CD4-positive, alpha-beta memory T cell (primary cell): ENCODE data around the gene RASGRP2. TPM values are rescaled to one million over a fixed set of nuclear protein-coding genes. Genes with fewer than 3 reads are reported as not detected.

Experiments
- CTCF ChIA-PET: fragments of 350-600 bp; sonication (Branson Sonifier 250); formaldehyde crosslinking; loops from one replicate; lab custom pipeline; 2021; ENCODE audit warnings: inconsistent platforms; ENCODE audit not compliant: partially characterized antibody; lab: Charles Lee
- POLR2A ChIA-PET: fragments of 350-600 bp; sonication (Branson Sonifier 250); formaldehyde crosslinking; loops from one replicate; lab custom pipeline; 2021; ENCODE audit not compliant: partially characterized antibody; lab: Charles Lee
- DNase-seq, 5 donors: peaks; one replicate each; pipeline versions ENCODE4 v3.0.0 to v3.0.0-alpha.2; 2020 to 2022; ENCODE audit warnings: mixed read lengths in 1 of 5
- H3K27ac ChIP-seq: one replicate; pipeline ENCODE4 v1.7.0; 2013; ENCODE audit warnings: low read depth, low read length
- H3K27me3 ChIP-seq: 2 replicates; pipeline ENCODE4 v1.7.0; 2013; ENCODE audit warnings: mild to moderate bottlenecking, low read length, moderate library complexity; ENCODE audit not compliant: insufficient read depth
- H3K36me3 ChIP-seq: 2 replicates; pipeline ENCODE4 v1.7.0; 2013; ENCODE audit warnings: mild to moderate bottlenecking, low read length, moderate library complexity; ENCODE audit not compliant: insufficient read depth
- H3K4me1 ChIP-seq: 2 replicates; pipeline ENCODE4 v1.7.0; 2013; ENCODE audit warnings: mild to moderate bottlenecking, low read length, moderate library complexity; ENCODE audit not compliant: insufficient read depth
- H3K4me3 ChIP-seq, 2 donors: one replicate each; pipeline ENCODE4 v1.7.0; 2013; ENCODE audit warnings: low read length in 2 of 2, mild to moderate bottlenecking in 1 of 2
- H3K9me3 ChIP-seq, 2 donors: one replicate each; pipeline ENCODE4 v1.7.0; 2013; ENCODE audit warnings: low read length in 2 of 2, control low read depth in 1 of 2; ENCODE audit not compliant: control insufficient read depth in 1 of 2
- H3K27ac Mint-ChIP-seq, 7 donors: one replicate each; pipeline ENCODE4 v1.8.0; 2020 to 2021; ENCODE audit warnings: mixed read lengths in 7 of 7, mild to moderate bottlenecking in 6 of 7, inconsistent platforms in 3 of 7, moderate library complexity in 3 of 7
- H3K27me3 Mint-ChIP-seq, 2 donors: one replicate each; pipeline ENCODE4 v1.8.0; 2020 to 2021; ENCODE audit warnings: mixed read lengths in 2 of 2
- H3K36me3 Mint-ChIP-seq, 2 donors: one replicate each; pipeline ENCODE4 v1.8.0; 2020 to 2021; ENCODE audit warnings: mixed read lengths in 2 of 2, inconsistent platforms in 1 of 2, mild to moderate bottlenecking in 1 of 2
- H3K4me1 Mint-ChIP-seq, 4 donors: one replicate each; pipeline ENCODE4 v1.8.0; 2020 to 2021; ENCODE audit warnings: mixed read lengths in 4 of 4, mild to moderate bottlenecking in 1 of 4
- H3K4me3 Mint-ChIP-seq, 8 donors: one replicate each; pipeline ENCODE4 v1.8.0; 2020 to 2021; ENCODE audit warnings: mixed read lengths in 8 of 8, mild to moderate bottlenecking in 7 of 8, moderate library complexity in 6 of 8, inconsistent platforms in 3 of 8
- H3K9me3 Mint-ChIP-seq, 8 donors: one replicate each; pipeline ENCODE4 v1.8.0; 2020 to 2021; ENCODE audit warnings: mixed read lengths in 8 of 8, mild to moderate bottlenecking in 5 of 8, inconsistent platforms in 3 of 8, moderate library complexity in 1 of 8
- intact Hi-C: fragments of 100-400 bp; cut with micrococcal nuclease; formaldehyde crosslinking; loops from one replicate; pipeline ENCODE4 v1.15.1; 2023
- polyA plus RNA-seq, 2 donors: library from polyadenylated mRNA; unstranded; fragments of 300-500 nt; fragmentation: Illumina TruSeq; gene quantifications; one replicate each; pipeline ENCODE4 v1.2.3, GENCODE V29; 2021
- total RNA-seq, 2 experiments: library from RNA; stranded (reverse); gene quantifications; one replicate each; pipeline ENCODE4 v1.2.3, GENCODE V29; 2021

The RASGRP2 gene
- total and polyA plus RNA-seq, 4 experiments from 2014 or later: 177 to 463 (median 324) TPM

GRCh38 chr11:64692764-64693331 is 51.1 kb downstream of the RASGRP2 start:
- no peaks in the 10 kb centered on the region for H3K36me3 Mint-ChIP-seq
- H3K4me3 Mint-ChIP-seq: peak overlapping the region in 1 of 8 donors; percentile 57
- ChIA-PET POLR2A (interaction anchor here (1.2 kb wide), 1 partner anchor 195 kb away, joined by 3 read pairs; no protein-coding TSS in a partner anchor), CTCF (no interaction called here)
- H3K4me1 ChIP-seq: peaks cover 11% of the 10 kb centered on the region
- DNase-seq: no peak
- H3K27ac Mint-ChIP-seq: no peak overlapping the region
- H3K27me3 ChIP-seq: peaks cover 13% of the 10 kb centered on the region
- peaks cover 6 to 16% (median 13%) of the 10 kb centered on the region in 4 donors for H3K4me1 Mint-ChIP-seq
- no peaks in the 10 kb centered on the region for H3K9me3 ChIP-seq
- no peak overlapping the region for H3K4me3 ChIP-seq
- H3K36me3 ChIP-seq: no peaks in the 10 kb centered on the region
- peaks cover 27 to 33% of the 10 kb centered on the region in 2 donors for H3K27me3 Mint-ChIP-seq
- H3K9me3 Mint-ChIP-seq: no peaks in the 10 kb centered on the region
- H3K27ac ChIP-seq: no peak overlapping the region
- intact Hi-C loops: no loop called here

DNA sequence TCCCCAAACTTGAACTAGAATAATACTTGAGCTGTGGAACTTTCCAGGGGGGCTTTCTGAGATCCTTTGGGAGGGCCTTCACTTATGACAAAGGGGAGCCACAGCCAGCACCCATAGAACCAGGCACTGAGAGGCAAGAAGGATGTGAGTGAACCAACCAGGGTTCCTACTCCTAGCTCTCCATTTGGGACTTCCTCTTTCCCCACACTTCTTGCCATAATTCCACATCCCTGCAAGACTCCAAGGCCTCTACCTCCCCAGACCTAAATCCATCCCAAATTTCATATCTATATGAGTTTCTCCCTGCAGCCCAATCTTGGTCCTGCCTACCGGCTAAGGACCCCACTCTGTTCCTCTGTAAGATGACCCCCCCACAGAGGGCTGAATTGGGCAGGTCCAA is 52.4 kb downstream of the RASGRP2 start:
- no peaks in the 10 kb centered on the region for H3K9me3 ChIP-seq
- no peak overlapping the region for H3K4me3 ChIP-seq
- DNase-seq: no peak
- intact Hi-C loops: no loop called here
- POLR2A ChIA-PET: no interaction called here
- peaks cover 13% of the 10 kb centered on the region for H3K27me3 ChIP-seq
- peaks cover 7 to 19% (median 13%) of the 10 kb centered on the region in 4 donors for H3K4me1 Mint-ChIP-seq
- H3K27me3 Mint-ChIP-seq: peaks cover 27 to 33% of the 10 kb centered on the region in 2 donors
- H3K27ac ChIP-seq: no peak overlapping the region
- no peaks in the 10 kb centered on the region for H3K36me3 ChIP-seq
- CTCF ChIA-PET: no interaction called here
- no peaks in the 10 kb centered on the region for H3K36me3 Mint-ChIP-seq
- H3K9me3 Mint-ChIP-seq: no peaks in the 10 kb centered on the region
- peak overlapping the region in 1 of 8 donors; percentile 6 for H3K4me3 Mint-ChIP-seq
- no peak overlapping the region for H3K27ac Mint-ChIP-seq
- peaks cover 11% of the 10 kb centered on the region for H3K4me1 ChIP-seq

- Histone ChIP-seq H3K36me3 (no peaks in the 10 kb centered on the region), H3K9me3 (no peaks in the 10 kb centered on the region), H3K27ac (no peak overlapping the region), H3K27me3 (peaks cover 13% of the 10 kb centered on the region), H3K4me1 (peaks cover 11% of the 10 kb centered on the region), H3K4me3 (no peak overlapping the region)
- no peak overlapping the region for H3K4me3 Mint-ChIP-seq
- H3K9me3 Mint-ChIP-seq: no peaks in the 10 kb centered on the region
- no peaks in the 10 kb centered on the region for H3K36me3 Mint-ChIP-seq
- intact Hi-C loops: no loop called here
- ChIA-PET POLR2A (no interaction called here), CTCF (interaction anchor here (1.9 to 3.8 kb wide), 2 partner anchors 15 to 52 kb away, joined by 9 to 37 read pairs; partner anchors contain the start of gene RASGRP2)
- H3K27ac Mint-ChIP-seq: no peak overlapping the region
- H3K27me3 Mint-ChIP-seq: peaks cover 24 to 26% of the 10 kb centered on the region in 2 donors
- DNase-seq: no peak
- peaks cover 7 to 19% (median 13%) of the 10 kb centered on the region in 4 donors for H3K4me1 Mint-ChIP-seq
These were observed 53.7 kb downstream of the RASGRP2 start for GRCh38 chr11:64690235-64690634.

DNA sequence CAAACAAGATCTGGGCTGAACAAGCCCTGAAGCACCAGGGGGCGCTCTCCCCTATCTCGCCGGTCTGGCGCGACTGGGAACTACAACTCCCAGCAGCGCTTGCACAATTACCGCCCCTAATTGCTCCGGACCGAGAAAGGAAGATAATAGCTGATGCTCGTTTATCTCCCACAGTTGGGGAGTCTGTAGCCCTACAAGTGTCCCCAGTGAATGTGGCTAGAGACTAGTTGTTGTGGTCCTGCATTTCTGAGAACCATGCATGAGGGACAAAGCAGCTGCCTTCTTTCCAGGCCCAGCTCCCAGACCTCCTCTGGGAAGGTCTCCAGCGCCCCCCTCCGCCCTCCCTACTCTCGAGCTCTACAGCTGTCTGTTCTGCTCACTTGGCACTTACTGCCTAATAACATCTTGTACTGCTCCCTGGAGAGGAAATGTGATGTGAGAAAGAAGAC is 55.4 kb downstream of the RASGRP2 start:
- Histone ChIP-seq H3K4me1 (peaks cover 11% of the 10 kb centered on the region), H3K4me3 (peak overlapping the region in 1 of 2 donors; percentile 26), H3K27ac (no peak overlapping the region), H3K36me3 (no peaks in the 10 kb centered on the region), H3K27me3 (peaks cover 4% of the 10 kb centered on the region), H3K9me3 (no peaks in the 10 kb centered on the region)
- Mint-ChIP-seq H3K27me3 (peaks cover 15 to 23% of the 10 kb centered on the region in 2 donors), H3K27ac (peak overlapping the region in 6 of 7 donors; percentile 49 to 85 (median 69)), H3K4me1 (peaks cover 7 to 19% (median 13%) of the 10 kb centered on the region in 4 donors), H3K36me3 (no peaks in the 10 kb centered on the region), H3K4me3 (peak overlapping the region; percentile 40 to 80 (median 54)), H3K9me3 (no peaks in the 10 kb centered on the region)
- ChIA-PET CTCF (interaction anchor here (0.6 to 3.8 kb wide), 38 partner anchors 9 to 626 kb away, joined by 3 to 37 read pairs (median 4); partner anchors contain the start of genes CDC42BPG, POLA2, RASGRP2 and SF1), POLR2A (interaction anchor here (0.6 to 2.0 kb wide), 8 partner anchors 10 to 429 kb away, joined by 3 to 25 read pairs (median 4); partner anchors contain the start of genes RASGRP2, SF1 and ZNHIT2)
- peak; percentile 83 to 87 (median 86) for DNase-seq
- intact Hi-C loops: loop anchor here (1.0 to 2.0 kb wide), 5 partner anchors 35 to 429 kb away; partner anchors contain the start of genes MAP4K2, NRXN2 and ZNHIT2

GRCh38 chr11:64687643-64688533 is 56.1 kb downstream of the RASGRP2 start:
- peak overlapping the region in 6 of 7 donors; percentile 49 to 85 (median 69) for H3K27ac Mint-ChIP-seq
- CTCF ChIA-PET: interaction anchor here (0.7 to 3.8 kb wide), 29 partner anchors 8 to 627 kb away, joined by 3 to 37 read pairs (median 4); partner anchors contain the start of genes CDC42BPG, POLA2 and RASGRP2
- DNase-seq: no peak
- Histone ChIP-seq H3K4me1 (peaks cover 11% of the 10 kb centered on the region), H3K27ac (no peak overlapping the region), H3K36me3 (no peaks in the 10 kb centered on the region), H3K4me3 (no peak overlapping the region), H3K9me3 (no peaks in the 10 kb centered on the region), H3K27me3 (no peaks in the 10 kb centered on the region)
- peaks cover 8 to 20% of the 10 kb centered on the region in 2 donors for H3K27me3 Mint-ChIP-seq
- peaks cover 7 to 19% (median 10%) of the 10 kb centered on the region in 4 donors for H3K4me1 Mint-ChIP-seq
- H3K9me3 Mint-ChIP-seq: no peaks in the 10 kb centered on the region
- intact Hi-C loops: loop anchor here (1.0 to 2.0 kb wide), 5 partner anchors 35 to 429 kb away; partner anchors contain the start of genes MAP4K2, NRXN2 and ZNHIT2
- POLR2A ChIA-PET: interaction anchor here (1.0 to 2.0 kb wide), 6 partner anchors 10 to 430 kb away, joined by 3 to 25 read pairs (median 4); partner anchors contain the start of genes RASGRP2, SF1 and ZNHIT2
- peak overlapping the region in 4 of 8 donors; percentile 26 to 80 (median 52) for H3K4me3 Mint-ChIP-seq
- no peaks in the 10 kb centered on the region for H3K36me3 Mint-ChIP-seq

- H3K4me1 ChIP-seq: peaks cover 11% of the 10 kb centered on the region
- DNase-seq: no peak
- H3K27me3 Mint-ChIP-seq: peaks cover 3 to 13% of the 10 kb centered on the region in 2 donors
- H3K9me3 Mint-ChIP-seq: no peaks in the 10 kb centered on the region
- ChIA-PET POLR2A (no interaction called here), CTCF (no interaction called here)
- H3K4me3 Mint-ChIP-seq: no peak overlapping the region
- H3K4me1 Mint-ChIP-seq: peaks cover 5 to 19% (median 9%) of the 10 kb centered on the region in 4 donors
- H3K27me3 ChIP-seq: no peaks in the 10 kb centered on the region
- no peak overlapping the region for H3K4me3 ChIP-seq
- H3K27ac Mint-ChIP-seq: no peak overlapping the region
- intact Hi-C loops: no loop called here
- no peaks in the 10 kb centered on the region for H3K36me3 ChIP-seq
- H3K9me3 ChIP-seq: no peaks in the 10 kb centered on the region
- no peak overlapping the region for H3K27ac ChIP-seq
- H3K36me3 Mint-ChIP-seq: no peaks in the 10 kb centered on the region
These were observed 56.7 kb downstream of the RASGRP2 start for GRCh38 chr11:64687204-64687603.
